NCI-H1092 (cell line): ENCODE measurements around the gene TNIP2.
A peak's percentile ranks its signal among the peaks of the same experiment; 100 is the strongest.

Source experiments
- DNase-seq: peaks from one replicate; lab custom pipeline; 2025; lab: John Stamatoyannopoulos, UW

TNIP2 gene, protein sequence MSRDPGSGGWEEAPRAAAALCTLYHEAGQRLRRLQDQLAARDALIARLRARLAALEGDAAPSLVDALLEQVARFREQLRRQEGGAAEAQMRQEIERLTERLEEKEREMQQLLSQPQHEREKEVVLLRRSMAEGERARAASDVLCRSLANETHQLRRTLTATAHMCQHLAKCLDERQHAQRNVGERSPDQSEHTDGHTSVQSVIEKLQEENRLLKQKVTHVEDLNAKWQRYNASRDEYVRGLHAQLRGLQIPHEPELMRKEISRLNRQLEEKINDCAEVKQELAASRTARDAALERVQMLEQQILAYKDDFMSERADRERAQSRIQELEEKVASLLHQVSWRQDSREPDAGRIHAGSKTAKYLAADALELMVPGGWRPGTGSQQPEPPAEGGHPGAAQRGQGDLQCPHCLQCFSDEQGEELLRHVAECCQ

DNA sequence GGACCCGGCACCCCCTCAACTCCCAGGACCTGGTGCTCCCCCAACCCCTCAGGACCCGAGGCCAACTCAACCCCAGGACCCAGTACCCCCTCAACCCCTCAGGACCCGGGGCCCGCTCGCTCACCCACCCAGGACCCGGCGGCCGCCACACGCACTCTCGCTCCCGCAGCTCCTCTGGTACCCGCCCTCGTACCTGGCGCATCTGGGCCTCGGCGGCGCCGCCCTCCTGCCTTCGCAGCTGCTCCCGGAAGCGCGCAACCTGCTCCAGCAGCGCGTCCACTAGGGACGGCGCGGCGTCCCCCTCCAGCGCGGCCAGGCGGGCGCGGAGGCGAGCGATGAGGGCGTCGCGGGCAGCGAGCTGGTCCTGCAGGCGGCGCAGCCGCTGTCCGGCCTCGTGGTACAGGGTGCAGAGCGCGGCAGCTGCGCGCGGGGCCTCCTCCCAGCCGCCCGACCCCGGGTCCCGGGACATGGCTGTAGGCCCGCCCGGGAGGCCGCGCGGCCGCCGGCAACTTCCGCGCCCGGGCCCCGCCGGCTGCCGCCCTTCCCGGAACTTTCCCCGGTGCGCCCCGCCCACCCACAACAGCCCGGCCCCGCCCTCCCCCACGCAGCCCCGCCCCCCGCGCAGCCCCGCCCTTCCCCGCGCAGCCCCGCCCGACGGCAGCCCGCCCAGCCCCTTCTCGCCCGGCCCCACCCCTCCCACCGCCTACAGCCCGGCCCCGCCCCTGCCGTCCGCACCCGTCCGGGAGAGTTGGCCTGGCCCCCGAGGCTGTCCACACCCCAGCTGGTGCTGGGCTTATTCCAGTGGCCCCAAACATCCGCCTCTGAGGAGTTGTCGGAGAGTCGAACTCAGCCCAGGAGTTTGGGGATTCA, at the start of gene TNIP2:
TNIP2 (minus strand) TSS at position 516 of the 870 bp plus-strand sequence; CDS start at position 469, 47 bp downstream.
- DNase-seq, result peak; percentile 56

DNA sequence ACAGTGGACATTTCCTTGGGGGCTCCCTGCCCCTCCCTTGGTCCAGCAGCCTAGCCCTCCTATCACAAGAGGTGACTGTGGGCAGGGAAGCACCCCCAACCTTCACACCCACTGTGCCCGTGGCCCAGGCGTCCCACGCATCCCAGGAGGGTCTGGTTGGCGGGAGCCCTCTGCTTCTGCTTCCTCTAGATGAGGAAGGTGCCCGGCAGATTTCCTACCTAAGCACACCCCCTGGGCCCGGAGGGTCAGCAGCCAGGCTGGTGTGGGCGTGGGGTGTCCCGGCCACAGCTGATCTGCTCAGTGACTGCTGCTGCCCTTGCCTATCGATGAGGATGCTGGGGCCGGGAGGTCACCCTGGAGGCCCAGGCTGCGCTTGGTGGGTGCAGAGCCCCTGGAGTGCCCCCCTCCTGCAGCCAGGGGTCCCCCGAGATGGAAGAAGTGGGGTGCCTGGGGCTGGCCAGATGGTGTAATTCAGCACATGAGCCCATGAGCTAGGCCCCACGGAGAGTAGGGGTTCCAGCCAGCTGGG, 48.9 kb upstream of the TNIP2 start:
- no peak for DNase-seq

DNA sequence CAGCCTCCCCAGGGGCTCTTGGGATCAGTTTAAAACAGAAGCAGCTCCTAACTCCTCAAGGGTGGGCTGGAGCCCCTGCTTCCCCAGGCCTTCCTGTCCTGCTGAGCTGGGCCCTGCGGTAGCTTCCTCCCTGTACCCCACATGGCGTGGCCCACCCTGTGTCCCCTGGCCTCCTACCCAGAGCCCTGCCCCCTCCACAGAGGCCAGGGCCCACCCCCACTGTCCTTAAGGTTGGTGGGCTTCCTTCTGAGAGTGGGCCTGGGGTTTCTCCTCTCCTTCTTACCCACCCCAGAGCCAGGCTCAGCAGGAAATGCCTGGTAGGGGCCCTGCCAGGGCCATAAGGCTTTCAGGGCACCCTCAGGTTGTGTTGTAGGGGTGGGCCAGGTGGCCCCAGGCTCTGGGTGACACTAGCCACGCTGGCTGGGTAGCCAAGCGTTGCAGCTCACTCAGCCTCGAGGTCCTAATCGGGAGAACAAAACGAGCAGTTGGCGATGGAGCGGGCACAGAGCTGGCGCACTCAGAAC, 48.4 kb upstream of the TNIP2 start:
- no peak for DNase-seq

DNA sequence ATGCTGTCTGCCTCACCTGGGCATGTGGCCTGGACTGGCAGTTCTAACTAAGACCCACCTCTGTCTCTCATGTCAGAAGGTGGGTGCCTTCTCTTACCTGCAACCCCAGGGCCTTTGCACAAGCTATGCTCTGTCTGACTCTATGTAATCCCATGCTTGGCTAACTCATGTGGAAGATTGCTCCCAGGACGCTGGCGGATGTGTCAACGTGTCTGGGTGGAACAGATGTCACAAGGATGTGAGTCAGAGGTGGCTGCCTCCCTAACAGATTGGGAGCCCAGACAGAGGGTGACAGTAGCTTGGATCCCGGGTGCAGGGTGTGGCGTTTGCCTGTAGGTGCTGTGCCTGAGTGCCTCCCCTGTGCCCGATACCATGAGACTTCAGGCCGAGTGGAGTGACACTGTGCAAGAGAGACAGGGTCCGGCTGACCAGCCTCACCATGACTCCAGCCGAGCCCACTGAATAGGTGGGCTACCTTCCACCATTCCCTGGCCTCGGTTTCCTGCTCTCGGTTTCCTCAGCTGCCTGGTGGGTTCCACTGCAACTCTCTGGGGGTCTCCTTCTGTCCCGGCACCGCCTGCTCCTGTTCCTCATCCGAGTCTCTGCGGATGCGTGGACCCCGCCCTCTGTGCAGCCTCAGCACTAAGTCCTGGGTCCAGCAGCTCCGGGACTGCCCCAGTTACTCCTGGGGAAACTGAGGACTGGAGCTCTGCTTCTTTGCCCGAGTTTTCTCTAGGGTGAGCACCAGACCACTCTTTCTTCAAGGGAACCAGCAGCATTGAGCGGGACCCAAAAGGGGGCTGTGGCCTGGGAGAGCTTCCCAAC, 47.7 kb upstream of the TNIP2 start:
- DNase-seq, result no peak

DNA sequence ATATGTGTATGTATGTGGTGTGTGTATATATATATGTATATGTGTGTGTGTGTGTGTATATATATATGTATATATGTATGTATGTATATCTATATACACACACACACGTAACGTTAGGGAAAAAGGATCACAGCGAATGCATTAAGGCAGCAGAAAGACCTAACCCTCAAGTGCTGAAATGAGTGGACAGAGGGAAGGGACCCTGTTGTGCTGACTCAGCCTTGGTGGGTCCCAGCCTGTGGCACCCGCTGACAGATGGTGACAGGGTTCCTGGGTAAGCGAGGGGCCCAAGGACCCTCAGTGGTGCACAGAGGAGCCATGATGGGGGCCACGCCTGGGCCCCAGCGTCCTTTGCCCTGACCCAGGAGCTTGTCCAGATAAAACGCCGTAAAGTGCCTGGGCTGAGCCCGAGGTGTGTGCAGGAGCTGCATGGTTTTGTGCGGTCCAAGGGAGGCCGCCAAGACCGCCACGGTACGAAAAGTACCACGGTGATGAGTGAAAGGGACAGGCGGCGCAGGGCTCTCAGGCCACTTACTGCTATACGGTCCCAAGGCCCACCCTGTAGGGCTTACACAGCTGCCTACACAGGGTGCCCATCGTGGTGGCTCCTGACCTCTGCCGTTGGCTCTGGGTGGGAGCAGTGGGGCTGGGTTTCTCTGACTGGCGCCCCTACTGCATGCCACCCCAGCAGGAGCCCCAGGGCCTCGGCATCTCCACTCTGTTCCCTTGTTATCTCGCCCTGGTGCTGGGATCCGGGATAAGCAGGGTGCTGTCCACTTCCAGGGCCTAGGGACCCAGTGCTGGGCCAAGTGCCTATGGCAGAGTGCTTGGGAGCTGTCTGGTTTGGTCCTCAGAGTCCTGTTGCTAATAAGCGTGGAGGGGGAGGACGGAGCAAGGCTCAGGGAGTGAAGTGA, 46.7 kb upstream of the TNIP2 start:
- DNase-seq, result no peak

DNA sequence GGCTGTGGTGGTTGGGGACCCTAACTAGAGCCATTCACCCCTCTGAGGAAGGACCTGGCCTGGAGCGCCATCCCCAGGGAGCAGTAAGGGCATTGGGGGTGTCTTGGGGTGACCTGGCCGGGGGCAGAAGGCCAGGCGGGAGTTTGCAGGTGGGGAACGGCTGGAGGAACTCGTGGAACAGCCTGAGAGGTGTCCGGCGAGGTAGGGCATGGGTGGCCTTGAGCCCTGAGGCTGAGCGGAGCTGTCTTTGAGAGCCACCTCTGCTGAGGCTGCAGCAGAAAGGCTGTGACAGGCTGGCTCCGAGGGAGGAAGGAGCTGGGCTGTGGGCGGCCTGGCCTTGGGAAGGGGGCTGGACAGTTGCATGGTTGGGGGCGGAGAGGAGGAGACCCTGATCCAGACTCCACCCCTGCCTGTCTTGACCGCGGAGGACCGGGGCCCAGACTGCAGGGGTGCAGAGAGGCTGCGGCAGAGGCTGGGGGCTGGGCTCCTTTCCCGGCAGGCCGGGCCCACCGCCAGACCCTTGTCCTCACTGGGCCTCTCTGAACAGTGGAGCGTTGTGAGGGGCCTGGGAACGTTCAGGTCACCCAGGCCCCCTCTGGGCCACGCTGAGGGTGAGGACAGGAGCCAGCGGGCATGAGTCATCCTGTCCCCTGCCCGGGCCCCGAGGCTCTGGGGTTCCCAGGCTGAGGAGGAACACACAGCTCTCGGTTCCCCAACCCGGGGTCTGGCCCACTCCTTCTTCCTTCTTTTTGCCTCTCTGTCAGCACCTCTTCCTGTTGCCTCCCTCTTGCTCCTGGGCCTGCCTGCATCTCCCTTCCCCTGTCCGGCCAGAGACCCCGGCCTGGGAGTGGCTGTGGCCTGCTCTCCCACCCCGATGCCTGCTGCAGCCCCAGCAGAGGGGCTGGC, 44.8 kb upstream of the TNIP2 start:
- no peak for DNase-seq

DNA sequence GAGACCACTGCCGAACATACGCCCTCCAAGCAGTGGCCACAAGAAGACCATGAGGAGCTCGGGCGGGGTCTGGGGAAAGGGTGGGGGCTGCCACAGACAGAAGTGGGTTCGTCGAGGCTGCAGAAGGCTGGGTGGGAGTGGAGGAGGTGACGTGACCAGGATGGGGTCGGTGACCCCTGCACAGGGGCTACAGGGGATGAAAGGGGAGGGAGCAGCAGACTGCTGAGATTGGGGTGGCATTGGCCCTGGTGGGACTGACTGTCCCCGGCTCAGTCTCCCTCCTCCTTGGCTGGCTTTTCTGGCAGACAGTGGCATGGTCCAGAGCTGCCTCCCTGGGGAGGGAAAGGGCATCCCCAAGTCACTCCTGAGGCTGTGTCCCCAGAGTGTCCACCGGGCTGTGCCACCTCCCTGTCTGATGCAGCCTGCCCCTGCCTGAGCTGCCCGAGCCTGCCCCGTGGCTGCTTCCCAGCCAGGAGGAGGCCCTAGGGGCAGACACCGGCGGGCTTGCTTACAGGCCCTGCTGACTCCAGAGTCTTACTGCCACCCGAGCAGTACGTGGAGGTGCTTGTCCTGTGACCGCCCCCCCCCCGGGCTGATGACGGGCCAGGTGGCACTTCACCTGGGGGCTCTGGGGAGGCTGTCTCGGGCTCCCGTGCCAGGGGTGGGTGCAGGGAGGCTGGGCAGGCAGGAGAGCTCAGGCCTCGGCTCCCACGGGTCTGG, 44.0 kb upstream of the TNIP2 start:
- DNase-seq, result no peak

DNA sequence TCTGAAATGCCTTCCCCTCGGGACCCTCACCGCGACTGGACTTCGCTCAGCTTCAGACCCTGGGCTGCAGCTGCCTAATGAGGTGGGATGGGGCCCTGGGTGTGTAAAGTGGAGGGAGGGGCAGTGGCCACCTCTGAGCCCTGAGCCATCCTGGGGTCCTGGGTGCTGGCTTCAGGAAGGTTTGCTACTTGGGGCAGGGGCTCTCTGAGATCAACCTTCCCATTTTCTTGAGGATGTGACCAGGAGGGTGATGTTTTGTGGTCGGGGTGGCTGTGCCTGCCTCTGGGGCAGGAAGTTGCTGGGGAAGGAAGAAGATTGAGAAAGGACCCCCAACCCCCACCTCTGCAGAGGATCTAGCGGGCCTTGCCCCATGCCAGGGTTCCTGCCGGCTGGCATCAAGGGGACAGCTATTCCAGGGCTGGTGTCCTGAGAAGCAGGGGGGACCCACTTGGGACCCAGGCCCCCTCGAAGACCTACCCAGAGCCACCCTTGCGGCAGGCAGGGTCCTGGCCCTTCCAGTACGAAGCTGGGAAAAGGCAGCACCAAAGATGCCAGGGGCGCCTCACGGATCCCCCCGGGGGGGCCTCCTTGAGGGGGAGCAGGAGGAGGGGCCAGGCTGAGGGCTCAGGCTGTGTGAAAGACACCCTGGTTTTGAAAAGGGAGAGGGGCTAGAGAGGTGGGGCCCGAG, 43.2 kb upstream of the TNIP2 start:
- DNase-seq, result no peak

DNA sequence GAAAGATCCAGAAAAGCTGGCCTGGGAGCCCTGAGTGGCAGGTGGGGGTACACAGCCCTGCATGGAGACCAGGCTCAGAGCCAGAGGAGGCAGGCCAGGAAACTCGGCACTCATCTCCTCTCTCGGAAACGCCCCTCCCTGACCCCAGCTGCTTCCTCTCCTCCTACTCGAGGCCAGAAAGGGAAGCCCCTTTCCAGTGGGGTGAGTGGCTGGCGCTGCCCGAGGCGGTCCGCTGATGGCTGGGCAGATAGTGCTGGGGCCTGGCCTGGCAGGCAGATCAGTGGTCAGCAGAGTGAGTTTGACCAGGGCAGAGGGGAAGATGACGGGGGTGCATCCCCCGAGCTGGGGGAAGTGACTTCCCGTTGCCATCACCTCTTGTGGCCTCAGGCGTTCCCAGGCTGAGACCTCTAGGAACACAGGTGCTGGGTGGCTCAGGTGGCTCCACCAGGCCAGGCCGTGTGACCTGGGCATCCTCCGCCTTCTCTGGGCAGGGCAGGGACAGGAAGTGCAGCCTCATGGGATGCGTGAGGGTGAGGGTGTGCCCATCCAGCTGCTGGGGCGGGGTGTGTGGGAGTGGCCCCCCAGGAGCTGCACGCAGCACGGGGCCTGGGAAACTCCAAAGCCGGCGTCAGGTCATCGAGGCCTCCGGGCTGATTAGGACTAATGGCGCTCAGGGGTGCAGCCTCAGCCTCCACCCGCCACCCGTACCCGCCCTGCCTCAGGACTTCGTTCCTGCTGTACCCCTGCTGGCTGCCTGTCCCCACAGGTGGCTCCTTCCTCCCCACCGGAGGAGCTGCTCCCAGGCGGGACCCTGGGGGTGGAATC, 42.5 kb upstream of the TNIP2 start:
- peak; percentile 77 for DNase-seq

DNA sequence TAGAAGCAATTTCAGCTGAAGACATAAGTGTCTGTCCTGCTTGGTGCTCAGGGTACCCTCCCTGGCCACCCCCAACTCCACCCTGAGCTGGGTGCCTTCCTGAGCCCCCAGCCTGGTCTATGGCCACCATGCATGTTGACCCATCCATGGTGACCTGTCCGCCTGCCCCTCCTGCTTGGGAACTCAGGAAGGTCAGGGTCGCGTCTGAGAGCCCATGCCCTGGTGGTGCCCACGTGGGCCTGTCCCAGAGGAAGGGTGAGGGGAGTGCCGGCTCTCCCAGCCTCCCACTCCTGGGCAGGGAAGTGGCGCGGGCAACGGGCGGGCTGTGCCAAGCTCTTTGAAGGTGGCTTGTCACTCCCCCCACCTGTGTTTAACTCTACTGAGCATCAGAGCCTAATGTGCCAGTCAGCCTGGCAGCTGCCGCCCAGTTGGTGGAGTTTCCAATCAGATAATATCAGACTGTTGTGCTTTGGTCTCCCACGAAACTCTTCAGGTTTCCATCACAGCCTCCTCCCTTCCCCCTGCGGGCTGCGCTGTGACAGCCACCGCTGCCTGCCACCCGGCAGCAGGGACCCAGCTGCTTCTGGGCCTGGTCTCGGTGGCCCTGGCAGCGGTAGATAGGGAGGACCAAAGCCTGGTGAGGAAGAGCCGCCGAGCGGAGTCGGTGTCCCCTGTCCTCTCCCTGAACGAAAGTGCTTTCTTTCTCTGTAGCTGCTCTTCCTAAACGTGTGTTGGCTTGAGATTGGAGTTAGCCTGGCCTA, 41.6 kb upstream of the TNIP2 start:
- no peak for DNase-seq

DNA sequence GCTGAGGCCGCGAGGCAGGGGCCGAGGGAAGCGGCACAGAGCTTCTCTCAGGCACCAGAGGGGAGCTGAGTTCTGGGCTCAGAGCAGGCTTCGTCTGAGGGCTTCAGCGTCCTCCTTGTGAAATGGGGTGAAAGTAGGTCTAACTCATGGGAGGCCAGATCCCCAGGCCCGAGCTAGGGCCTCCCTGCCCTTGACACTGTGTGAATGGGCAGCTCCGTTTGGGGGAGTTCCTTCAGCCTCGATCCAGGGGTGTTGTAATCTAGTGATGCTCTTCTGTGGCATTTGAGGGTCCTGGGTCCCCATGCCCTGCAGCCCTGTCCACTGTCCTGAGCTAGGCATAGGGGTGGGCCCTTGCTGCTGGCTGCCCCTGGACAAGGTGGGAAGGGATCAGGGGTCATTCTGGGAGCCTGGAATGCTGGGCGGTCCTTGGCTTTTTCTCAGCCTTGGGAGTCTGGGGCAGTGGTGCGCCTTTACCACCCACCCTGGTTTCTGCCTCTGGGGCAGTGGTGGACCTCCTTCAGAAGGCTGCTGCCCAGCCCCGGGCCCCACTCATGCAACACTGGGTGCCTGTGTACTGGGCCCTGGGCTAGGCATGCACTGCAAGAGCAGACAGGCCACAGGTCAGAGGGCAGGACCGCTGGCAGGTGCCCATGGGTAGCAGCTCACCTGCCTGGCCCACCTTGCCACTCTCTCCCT, 40.9 kb upstream of the TNIP2 start:
- DNase-seq, result no peak

DNA sequence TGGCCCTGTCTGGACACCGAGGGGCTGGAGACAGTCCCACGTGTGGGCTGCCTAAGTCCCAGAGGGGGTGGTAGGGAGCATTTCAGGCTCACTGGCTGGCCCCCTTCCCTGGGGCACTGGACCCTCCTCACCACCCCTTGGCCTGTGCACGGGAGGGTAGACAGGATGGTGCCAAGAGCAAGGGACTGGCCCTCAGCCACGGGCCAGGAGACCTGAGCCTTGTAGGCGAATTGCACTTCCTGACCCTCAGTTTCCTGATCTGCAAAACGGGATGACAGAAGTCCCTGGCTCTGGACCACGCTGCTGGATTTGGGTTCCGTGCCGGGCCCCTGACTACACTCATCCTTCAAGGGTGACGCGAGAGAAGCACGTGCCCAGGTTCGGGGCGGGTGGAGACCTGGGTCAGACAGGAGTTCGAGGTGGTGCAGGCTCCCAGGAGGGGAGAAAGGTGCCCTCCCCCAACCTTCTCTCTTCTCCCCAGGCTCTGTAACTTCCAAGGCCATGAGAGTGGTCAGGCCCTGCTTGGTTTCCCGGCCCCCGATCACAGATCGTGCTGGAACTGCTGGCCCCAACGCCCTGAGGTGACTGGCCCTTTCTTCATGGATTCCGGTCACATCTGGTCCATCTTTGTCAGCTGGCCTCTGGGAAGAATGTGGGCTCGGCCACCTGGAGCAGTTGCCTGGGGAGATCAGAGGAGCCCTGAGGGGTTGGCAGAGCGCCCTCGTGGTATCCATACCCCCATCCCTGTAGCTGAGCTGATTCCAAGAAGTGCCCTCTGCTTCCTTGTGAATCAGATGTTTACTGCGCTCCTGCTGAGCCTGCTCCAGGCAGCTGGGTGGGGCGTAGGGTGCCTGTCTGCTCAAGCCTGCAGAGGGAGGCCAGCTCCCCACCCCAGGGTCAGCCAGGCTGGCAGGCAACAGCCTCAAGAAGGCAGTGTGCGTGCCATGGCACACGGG, 40.0 kb upstream of the TNIP2 start:
- peak; percentile 30 for DNase-seq

DNA sequence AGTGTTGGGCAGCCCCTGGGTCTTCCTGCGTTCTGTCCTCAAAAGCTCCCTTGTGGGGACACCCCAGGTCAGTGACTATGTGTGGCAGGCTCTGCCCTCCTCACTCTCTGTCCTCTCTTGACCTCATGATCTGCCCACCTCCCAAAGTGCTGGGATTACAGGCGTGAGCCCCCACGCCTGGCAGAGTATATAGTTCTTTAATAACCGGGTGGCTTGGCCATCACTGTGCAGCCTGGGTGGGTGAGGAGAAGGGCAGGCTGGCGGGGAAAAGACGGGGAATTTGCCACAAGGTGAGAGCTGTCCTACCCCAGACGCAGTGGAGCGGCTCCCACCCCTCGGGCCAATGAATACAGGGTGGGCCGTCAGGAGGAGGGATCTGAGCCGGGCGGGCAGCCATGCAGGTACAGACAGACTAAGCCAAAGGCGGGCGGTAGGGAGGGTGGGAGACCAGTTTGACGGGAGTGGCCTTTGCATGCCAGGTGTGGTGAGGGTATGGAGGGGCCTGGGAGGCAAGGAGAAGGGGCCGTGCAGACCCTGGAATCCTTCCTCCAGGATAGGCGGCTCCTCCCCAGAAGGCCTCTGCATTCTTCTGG, 39.3 kb upstream of the TNIP2 start:
- no peak for DNase-seq
